Naive thymus-derived CD4-positive, alpha-beta T cell (primary cell): ENCODE results near the gene TFRC. TPM values are rescaled to one million over a fixed set of nuclear protein-coding genes. Genes with fewer than 3 reads are reported as not detected.
A peak's percentile ranks its signal among the peaks of the same experiment; 100 is the strongest.
"Not testable (repeated sequence)": the region's sequence is repeated elsewhere in the genome, so short reads cannot be mapped to it uniquely, and the experiment has no call there.

ENCODE experiments used
- ATAC-seq: fragments of 150-1000 bp; cut with Tn5 transposase; 2 replicates; pipeline ENCODE4 v1.10.0; 2021; ENCODE audit warnings: mild to moderate bottlenecking, moderate library complexity
- CTCF ChIA-PET: fragments of 350-600 bp; sonication (Branson Sonifier 250); formaldehyde crosslinking; loops from one replicate; lab custom pipeline; 2021; ENCODE audit warnings: antibody characterized with exemption; lab: Charles Lee
- POLR2A ChIA-PET: fragments of 350-600 bp; sonication (Branson Sonifier 250); formaldehyde crosslinking; loops from one replicate; lab custom pipeline; 2021; ENCODE audit warnings: antibody characterized with exemption, inconsistent platforms; lab: Charles Lee
- DNase-seq, 9 donors: peaks; one replicate each; pipeline versions ENCODE4 v3.0.0 to v3.0.0-alpha.2; 2020 to 2022; ENCODE audit warnings: mixed read lengths in 1 of 9
- H3K27ac ChIP-seq: one replicate; pipeline ENCODE4 v1.7.0; 2013; ENCODE audit warnings: mild to moderate bottlenecking, low read depth, low read length, moderate library complexity
- H3K27me3 ChIP-seq, 2 donors: one replicate each; pipeline ENCODE4 v1.7.0; 2013; ENCODE audit warnings: low read length in 2 of 2, mild to moderate bottlenecking in 2 of 2, moderate library complexity in 2 of 2; ENCODE audit not compliant: control insufficient read depth in 2 of 2, insufficient read depth in 2 of 2
- H3K36me3 ChIP-seq, 3 experiments: 1 replicate in 2 of 3; 2 replicates in 1 of 3; pipeline ENCODE4 v1.7.0; 2013; ENCODE audit warnings: low read length in 3 of 3, mild to moderate bottlenecking in 3 of 3, moderate library complexity in 1 of 3; ENCODE audit not compliant: insufficient read depth in 3 of 3, control insufficient read depth in 2 of 3
- H3K4me1 ChIP-seq, 2 donors: one replicate each; pipeline ENCODE4 v1.7.0; 2013; ENCODE audit warnings: low read length in 2 of 2, mild to moderate bottlenecking in 2 of 2, moderate library complexity in 1 of 2; ENCODE audit not compliant: control insufficient read depth in 2 of 2, insufficient read depth in 2 of 2
- H3K4me3 ChIP-seq: 2 replicates; pipeline ENCODE4 v1.7.0; 2013; ENCODE audit warnings: mild to moderate bottlenecking, low read length
- H3K9me3 ChIP-seq, 3 experiments: 1 replicate in 2 of 3; 2 replicates in 1 of 3; pipeline ENCODE4 v1.7.0; 2013; ENCODE audit warnings: low read length in 3 of 3; ENCODE audit not compliant: control insufficient read depth in 2 of 3
- H3K27ac Mint-ChIP-seq, 9 donors: one replicate each; pipeline ENCODE4 v1.8.0; 2020 to 2022; ENCODE audit warnings: mixed read lengths in 9 of 9, mild to moderate bottlenecking in 8 of 9, moderate library complexity in 5 of 9, inconsistent platforms in 2 of 9
- H3K27me3 Mint-ChIP-seq, 5 donors: one replicate each; pipeline ENCODE4 v1.8.0; 2021 to 2022; ENCODE audit warnings: mixed read lengths in 5 of 5, mild to moderate bottlenecking in 1 of 5
- H3K36me3 Mint-ChIP-seq, 5 donors: one replicate each; pipeline ENCODE4 v1.8.0; 2020 to 2022; ENCODE audit warnings: mixed read lengths in 5 of 5, mild to moderate bottlenecking in 3 of 5, inconsistent platforms in 1 of 5
- H3K4me1 Mint-ChIP-seq, 7 donors: one replicate each; pipeline ENCODE4 v1.8.0; 2020 to 2022; ENCODE audit warnings: mixed read lengths in 7 of 7, mild to moderate bottlenecking in 3 of 7, inconsistent platforms in 1 of 7
- H3K4me3 Mint-ChIP-seq, 10 donors: one replicate each; pipeline ENCODE4 v1.8.0; 2020 to 2022; ENCODE audit warnings: mild to moderate bottlenecking in 10 of 10, mixed read lengths in 10 of 10, moderate library complexity in 6 of 10, inconsistent platforms in 2 of 10
- H3K9me3 Mint-ChIP-seq, 11 donors: one replicate each; pipeline ENCODE4 v1.8.0; 2020 to 2022; ENCODE audit warnings: mixed read lengths in 11 of 11, mild to moderate bottlenecking in 4 of 11, inconsistent platforms in 1 of 11, moderate library complexity in 1 of 11
- intact Hi-C, 2 donors: fragments of 100-400 bp; cut with micrococcal nuclease; formaldehyde crosslinking; loops; one replicate each; pipeline ENCODE4 v1.15.1; 2023
- polyA plus RNA-seq, 2 donors: library from polyadenylated mRNA; unstranded; fragments of 300-500 nt; fragmentation: Illumina TruSeq; gene quantifications; one replicate each; pipeline ENCODE4 v1.2.3, GENCODE V29; 2021
- total RNA-seq, 6 experiments: library from RNA in 5 of 6; stranded (reverse) in 5 of 6; gene quantifications; 1 replicate in 5 of 6; 2 replicates in 1 of 6; pipeline ENCODE4 v1.2.3 and lab custom pipeline; 2021 to 2026

The TFRC gene
- total and polyA plus RNA-seq, 7 experiments from 2014 or later: 12.6 to 417 (median 60.2) TPM

DNA sequence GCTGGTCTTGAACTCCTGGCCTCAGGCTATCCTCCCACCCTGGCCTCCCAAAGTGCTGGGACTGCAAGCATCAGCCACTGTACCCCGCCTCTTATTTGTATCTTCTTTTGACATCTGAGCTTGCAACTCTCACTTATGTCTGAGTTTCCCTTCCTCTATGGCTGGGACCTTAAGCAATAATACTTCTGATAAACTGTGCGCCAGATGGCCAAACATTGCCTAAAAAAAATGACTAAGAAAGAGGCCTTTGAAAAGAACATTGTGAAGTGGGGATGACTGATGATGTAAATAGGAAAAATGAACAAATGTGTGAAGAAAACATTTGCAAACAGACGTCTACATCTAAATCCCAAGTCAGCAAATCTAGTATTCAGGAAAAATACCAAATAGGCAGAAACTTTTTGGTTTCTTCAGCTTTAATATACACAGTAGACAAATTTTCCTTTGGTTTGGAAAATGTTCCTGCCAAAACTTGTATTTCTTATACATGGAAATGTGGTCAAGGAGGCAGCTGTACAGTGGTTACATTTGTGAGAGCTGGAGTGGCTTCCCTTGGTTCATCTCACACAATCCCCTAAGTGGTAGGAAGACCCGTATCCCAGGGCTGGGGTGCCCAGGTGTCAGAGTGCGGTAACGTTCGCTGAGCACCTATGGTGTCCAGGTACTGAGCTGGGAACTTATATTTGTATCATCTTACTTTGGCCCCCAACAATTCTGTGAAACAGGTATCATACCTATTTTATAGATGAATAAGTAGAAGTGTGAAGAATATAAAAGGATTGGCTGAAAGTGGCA is 11.6 kb upstream of the TFRC start:
- no peak overlapping the region for H3K27ac ChIP-seq
- H3K27me3 ChIP-seq: no peaks in the 10 kb centered on the region
- H3K4me1 ChIP-seq: no peaks in the 10 kb centered on the region
- H3K4me3 ChIP-seq: no peak overlapping the region
- Mint-ChIP-seq H3K27ac (no peak overlapping the region), H3K9me3 (peaks cover 0 to under 1% (median 0%) of the 10 kb centered on the region in 11 donors), H3K4me3 (no peak overlapping the region), H3K36me3 (no peaks in the 10 kb centered on the region), H3K4me1 (peaks cover 0 to 13% (median 2%) of the 10 kb centered on the region in 7 donors), H3K27me3 (no peaks in the 10 kb centered on the region)
- H3K9me3 ChIP-seq: no peaks in the 10 kb centered on the region
- ATAC-seq: peak; percentile 40
- H3K36me3 ChIP-seq: no peaks in the 10 kb centered on the region
- POLR2A ChIA-PET: interaction anchor here (1.0 kb wide), 1 partner anchor 33 kb away, joined by 7 read pairs; no protein-coding TSS in a partner anchor
- intact Hi-C loops: no loop called here
- CTCF ChIA-PET: interaction anchor here (0.6 kb wide), 1 partner anchor 788 kb away, joined by 3 read pairs; no protein-coding TSS in a partner anchor
- no peak for DNase-seq

DNA sequence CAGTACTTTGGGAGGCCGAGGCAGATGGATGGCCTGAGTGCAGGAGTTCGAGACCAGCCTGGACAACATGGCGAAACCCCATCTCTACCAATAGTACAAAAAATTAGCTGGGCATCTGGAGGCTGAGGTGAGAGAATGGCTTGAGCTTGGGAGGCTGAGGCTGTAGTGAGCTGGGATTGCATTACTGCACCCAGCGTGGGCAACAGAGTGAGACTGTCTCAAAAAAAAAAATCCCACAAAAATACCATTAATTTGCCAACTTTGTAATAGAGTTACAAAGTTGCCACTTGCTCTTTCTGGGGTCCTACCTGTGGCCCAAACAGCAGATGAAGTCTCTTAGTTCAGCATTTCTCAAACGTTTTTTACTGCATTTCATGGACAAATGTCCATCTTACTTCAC is 6.0 kb upstream of the TFRC start:
- H3K27me3 ChIP-seq: no peaks in the 10 kb centered on the region
- CTCF ChIA-PET: no interaction called here
- no peaks in the 10 kb centered on the region for H3K36me3 Mint-ChIP-seq
- POLR2A ChIA-PET: no interaction called here
- no peak for ATAC-seq
- no peaks in the 10 kb centered on the region for H3K9me3 Mint-ChIP-seq
- no peak for DNase-seq
- H3K27me3 Mint-ChIP-seq: no peaks in the 10 kb centered on the region
- H3K4me1 ChIP-seq: peaks cover 0 to under 1% of the 10 kb centered on the region in 2 donors
- H3K4me1 Mint-ChIP-seq: peaks cover 0 to 8% (median 2%) of the 10 kb centered on the region in 7 donors
- no peak overlapping the region for H3K27ac Mint-ChIP-seq
- H3K9me3 ChIP-seq: no peaks in the 10 kb centered on the region
- H3K4me3 ChIP-seq: no peak overlapping the region
- no peak overlapping the region for H3K27ac ChIP-seq
- no peak overlapping the region for H3K4me3 Mint-ChIP-seq
- intact Hi-C loops: loop anchor here (10.0 kb wide), 2 partner anchors 547 to 627 kb away; partner anchors contain the start of genes CEP19 (in 1 of the 2), NRROS (in 1 of the 2) and PIGX (in 1 of the 2)
- H3K36me3 ChIP-seq: no peaks in the 10 kb centered on the region

DNA sequence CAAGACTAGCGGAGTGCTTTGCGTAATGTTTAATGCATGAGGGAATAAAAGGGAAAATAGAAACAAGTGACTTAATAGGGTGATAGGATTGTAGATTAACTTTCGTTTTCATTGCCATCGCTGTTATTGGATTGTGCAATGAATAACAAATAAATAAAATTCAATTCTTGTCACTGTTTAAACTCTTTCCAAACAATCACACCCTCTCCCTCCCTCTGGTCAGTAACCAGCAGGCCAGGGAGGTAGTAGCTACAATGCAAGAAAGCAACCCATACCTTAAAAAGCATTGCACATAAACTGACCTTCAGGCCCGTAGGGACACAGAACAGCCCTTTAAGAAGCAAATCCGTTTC is 705 bp upstream of the TFRC start:
- CTCF ChIA-PET: interaction anchor here (0.5 kb wide), 1 partner anchor 703 kb away, joined by 3 read pairs; no protein-coding TSS in a partner anchor
- H3K4me3 ChIP-seq: peak overlapping the region; percentile 70

DNA sequence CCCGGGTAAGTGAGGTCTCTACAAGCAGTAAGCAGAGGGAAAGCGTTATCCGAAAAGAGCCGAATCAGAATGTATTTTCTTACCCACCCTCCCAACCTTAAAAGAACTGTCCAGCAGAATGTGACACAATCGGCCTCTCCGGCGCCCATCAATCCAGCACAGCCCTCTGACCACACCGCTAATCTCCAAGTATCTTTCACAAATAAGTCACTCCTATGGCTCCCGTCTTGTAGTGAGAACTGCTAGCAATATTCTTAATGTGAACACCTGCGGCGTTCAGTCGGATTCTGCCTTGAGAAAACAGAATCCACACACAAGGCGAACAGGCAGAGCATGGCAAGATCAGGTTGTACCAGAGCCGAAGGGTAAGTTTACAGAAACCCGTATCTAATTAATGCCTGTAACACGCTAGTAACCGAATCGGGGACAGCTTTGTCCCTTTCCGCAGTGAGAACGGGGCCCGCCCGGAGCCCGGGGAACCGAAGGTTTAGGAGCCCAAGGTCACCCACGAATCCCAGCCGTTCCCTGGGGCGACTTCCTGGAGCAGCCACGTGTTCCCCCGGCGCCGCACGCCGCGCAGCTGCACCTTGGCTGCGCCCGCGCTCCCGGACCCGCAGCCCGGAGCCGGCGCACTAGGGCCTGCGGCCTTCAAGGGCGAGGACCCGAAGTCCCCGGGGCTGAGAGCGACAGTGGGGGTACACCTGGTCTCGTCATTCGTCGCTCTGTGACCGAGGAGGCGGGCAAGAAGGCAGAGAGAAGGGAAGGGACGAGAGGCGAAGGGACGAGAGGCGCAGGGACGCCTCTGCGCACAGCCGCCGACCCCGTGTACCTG is 672 bp downstream of the TFRC start:
- peak; percentile 38 to 72 (median 54) for DNase-seq
- POLR2A ChIA-PET: interaction anchor here (0.7 to 5.8 kb wide), 7 partner anchors 9 to 138 kb away, joined by 3 to 40 read pairs (median 3); no protein-coding TSS in a partner anchor
- Mint-ChIP-seq H3K36me3 (peaks cover 0 to 30% (median 0%) of the 10 kb centered on the region in 5 donors), H3K27ac (peak overlapping the region; percentile 86 to 99 (median 95)), H3K4me3 (peak overlapping the region; percentile 89 to 100 (median 96)), H3K4me1 (peaks cover 28 to 50% (median 44%) of the 10 kb centered on the region in 7 donors), H3K27me3 (no peaks in the 10 kb centered on the region), H3K9me3 (peaks cover 0 to 4% (median 0%) of the 10 kb centered on the region in 11 donors)
- H3K27me3 ChIP-seq: no peaks in the 10 kb centered on the region
- peaks cover 21 to 25% of the 10 kb centered on the region in 2 donors for H3K4me1 ChIP-seq
- peak overlapping the region; percentile 96 for H3K27ac ChIP-seq
- CTCF ChIA-PET: interaction anchor here (0.7 kb wide), 1 partner anchor 524 kb away, joined by 3 read pairs; no protein-coding TSS in a partner anchor
- peak overlapping the region; percentile 70 for H3K4me3 ChIP-seq
- peak; percentile 54 for ATAC-seq
- intact Hi-C loops: loop anchor here (1.0 to 10.0 kb wide), 8 partner anchors 8 to 660 kb away; partner anchors contain the start of genes RNF168 (in 2 of the 2), CEP19 (in 1 of the 2), DYNLT2B (in 1 of the 2) and NRROS (in 1 of the 2)
- no peaks in the 10 kb centered on the region for H3K9me3 ChIP-seq
- H3K36me3 ChIP-seq: peaks cover 0 to 5% (median 5%) of the 10 kb centered on the region in 3 experiments

More for the DNA sequence above, 705 bp upstream of the TFRC start:
- H3K36me3 ChIP-seq: peaks cover 0 to 5% (median 0%) of the 10 kb centered on the region in 3 experiments
- H3K4me1 ChIP-seq: peaks cover 17 to 25% of the 10 kb centered on the region in 2 donors
- Mint-ChIP-seq H3K36me3 (peaks cover 0 to 24% (median 0%) of the 10 kb centered on the region in 5 donors), H3K27ac (peak overlapping the region; percentile 86 to 99 (median 95)), H3K27me3 (no peaks in the 10 kb centered on the region), H3K9me3 (peaks cover 0 to 4% (median 0%) of the 10 kb centered on the region in 11 donors), H3K4me1 (peaks cover 22 to 44% (median 36%) of the 10 kb centered on the region in 7 donors), H3K4me3 (peak overlapping the region; percentile 89 to 100 (median 96))
- H3K27ac ChIP-seq: peak overlapping the region; percentile 96
- intact Hi-C loops: loop anchor here (1.0 to 10.0 kb wide), 12 partner anchors 30 to 632 kb away; partner anchors contain the start of genes RNF168 (in 2 of the 2), UBXN7 (in 2 of the 2), CEP19 (in 1 of the 2) and FBXO45 (in 1 of the 2)
- DNase-seq (peak in 1 of 9 donors; percentile 6), ATAC-seq (no peak)
- POLR2A ChIA-PET: interaction anchor here (1.5 kb wide), 1 partner anchor 97 kb away, joined by 7 read pairs; no protein-coding TSS in a partner anchor
- no peaks in the 10 kb centered on the region for H3K9me3 ChIP-seq
- H3K27me3 ChIP-seq: no peaks in the 10 kb centered on the region

DNA sequence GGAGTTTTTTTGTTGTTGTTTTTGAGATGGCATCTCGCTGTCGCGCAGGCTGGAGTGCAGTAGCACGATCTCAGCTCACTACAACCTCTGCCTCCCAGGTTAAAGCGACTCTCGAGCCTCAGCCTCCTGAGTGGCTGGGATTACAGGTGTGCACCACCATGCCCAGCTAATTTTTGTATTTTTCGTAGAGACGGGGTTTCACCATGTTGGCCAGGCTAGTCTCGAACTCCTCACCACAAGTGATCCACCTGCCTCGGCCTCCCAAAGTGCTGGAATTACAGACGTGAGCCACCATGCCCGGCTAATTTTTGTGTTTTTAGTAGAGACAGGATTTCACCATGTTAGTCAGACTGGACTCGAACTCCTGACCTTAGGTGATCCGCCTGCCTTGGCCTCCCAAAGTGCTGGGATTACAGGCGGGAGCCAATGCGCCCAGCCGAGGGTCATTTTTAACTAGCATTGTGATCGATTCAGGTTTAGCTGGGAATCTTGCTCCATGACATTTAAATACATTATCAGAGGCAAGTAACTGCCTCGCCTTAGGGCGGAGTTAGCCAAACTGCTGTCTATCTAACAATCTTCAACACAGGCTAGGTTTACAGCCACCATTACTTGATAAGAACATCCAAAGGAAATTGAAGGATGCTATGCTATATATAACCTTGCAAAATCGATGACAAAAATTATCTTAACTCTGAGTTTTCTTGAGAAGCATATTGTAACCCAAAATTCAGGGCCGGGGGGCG is 1.6 kb downstream of the TFRC start:
- ATAC-seq: not testable (repeated sequence)

More for the DNA sequence above, 1.6 kb downstream of the TFRC start:
- H3K9me3 ChIP-seq, H3K27me3 Mint-ChIP-seq, H3K27me3 ChIP-seq, DNase-seq, H3K9me3 Mint-ChIP-seq: not testable (repeated sequence)
- H3K36me3 ChIP-seq: peaks cover 0 to 10% (median 5%) of the 10 kb centered on the region in 3 experiments
- peak overlapping the region; percentile 96 for H3K27ac ChIP-seq
- peak overlapping the region; percentile 70 for H3K4me3 ChIP-seq
- POLR2A ChIA-PET: interaction anchor here (0.7 to 5.8 kb wide), 6 partner anchors 16 to 657 kb away, joined by 3 to 40 read pairs (median 3); no protein-coding TSS in a partner anchor
- peak overlapping the region; percentile 89 to 100 (median 96) for H3K4me3 Mint-ChIP-seq
- H3K4me1 ChIP-seq: peaks cover 21 to 25% of the 10 kb centered on the region in 2 donors
- H3K4me1 Mint-ChIP-seq: peaks cover 28 to 50% (median 44%) of the 10 kb centered on the region in 7 donors
- intact Hi-C loops: loop anchor here (2.0 to 10.0 kb wide), 6 partner anchors 117 to 661 kb away; partner anchors contain the start of genes RNF168 (in 2 of the 2), CEP19 (in 1 of the 2), NRROS (in 1 of the 2) and PIGX (in 1 of the 2)
- peaks cover 0 to 33% (median 4%) of the 10 kb centered on the region in 5 donors for H3K36me3 Mint-ChIP-seq
- CTCF ChIA-PET: interaction anchor here (0.7 to 2.2 kb wide), 2 partner anchors 117 to 524 kb away, joined by 3 to 13 read pairs; no protein-coding TSS in a partner anchor
- peak overlapping the region; percentile 86 to 99 (median 95) for H3K27ac Mint-ChIP-seq
